ENCODE data around the gene CUX1. TPM values are rescaled to one million over a fixed set of nuclear protein-coding genes. Genes with fewer than 3 reads are reported as not detected.

CUX1 gene
- total RNA-seq, 1 donor from 2014 or later: 118 TPM

- Mint-ChIP-seq H3K36me3 (ENCODE audit: low read depth) (peaks cover 3% of the 10 kb centered on the region), H3K27ac (ENCODE audit: unreplicated experiment) (no peak overlapping the region), H3K4me1 (ENCODE audit: low read depth) (peaks cover 8% of the 10 kb centered on the region), H3K4me3 (ENCODE audit: unreplicated experiment) (no peak overlapping the region), H3K27me3 (ENCODE audit: low read depth) (no peaks in the 10 kb centered on the region), H3K9me3 (ENCODE audit: low read depth) (no peaks in the 10 kb centered on the region)
- TF ChIP-seq CTCF (IDR thresholded peaks at IDR 0.05): no peak
- DNase-seq (ENCODE audit: low spot score): no peak
Measured at GRCh38 chr7:101978683-101979082, 161.3 kb downstream of the CUX1 start.

DNA sequence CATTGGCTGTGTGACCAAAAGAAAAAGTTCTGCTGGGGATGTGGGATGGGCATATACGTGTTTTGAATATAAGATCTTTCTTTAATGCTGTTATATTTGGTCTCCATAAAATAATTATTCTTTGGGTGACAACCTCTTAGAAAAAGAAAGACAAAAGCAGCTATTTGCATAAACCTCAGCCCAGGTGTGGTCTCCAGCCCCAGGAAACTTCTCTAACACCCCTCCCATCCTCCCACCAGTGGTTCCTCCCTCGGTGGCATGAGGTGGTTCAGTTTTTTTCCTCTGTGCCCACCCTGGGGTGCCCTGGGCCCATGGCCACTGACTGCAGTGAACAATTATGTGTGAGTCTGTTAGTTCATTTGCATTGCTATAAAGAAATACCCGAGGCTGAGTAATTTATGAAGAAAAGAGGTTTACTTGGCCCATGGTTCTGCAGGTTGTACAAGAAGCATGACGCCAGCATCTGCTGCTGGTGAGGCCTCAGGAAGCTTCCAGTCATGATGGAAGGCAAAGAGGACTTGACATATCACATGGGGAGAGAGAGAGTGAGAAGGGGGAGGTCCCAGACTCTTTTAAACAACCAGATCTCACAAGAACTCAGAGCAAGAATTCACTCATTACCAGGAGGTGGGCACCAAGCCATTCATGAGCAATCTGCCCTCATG, 165.9 kb downstream of the CUX1 start:
- no peak overlapping the region for H3K27ac Mint-ChIP-seq (ENCODE audit: unreplicated experiment)
- DNase-seq (ENCODE audit: low spot score): no peak
- H3K27me3 Mint-ChIP-seq (ENCODE audit: low read depth): no peaks in the 10 kb centered on the region
- H3K4me1 Mint-ChIP-seq (ENCODE audit: low read depth): peaks cover 37% of the 10 kb centered on the region
- peaks cover 3% of the 10 kb centered on the region for H3K36me3 Mint-ChIP-seq (ENCODE audit: low read depth)
- H3K9me3 Mint-ChIP-seq (ENCODE audit: low read depth): no peaks in the 10 kb centered on the region
- H3K4me3 Mint-ChIP-seq (ENCODE audit: unreplicated experiment): no peak overlapping the region
- TF ChIP-seq CTCF (IDR thresholded peaks at IDR 0.05): no peak

DNA sequence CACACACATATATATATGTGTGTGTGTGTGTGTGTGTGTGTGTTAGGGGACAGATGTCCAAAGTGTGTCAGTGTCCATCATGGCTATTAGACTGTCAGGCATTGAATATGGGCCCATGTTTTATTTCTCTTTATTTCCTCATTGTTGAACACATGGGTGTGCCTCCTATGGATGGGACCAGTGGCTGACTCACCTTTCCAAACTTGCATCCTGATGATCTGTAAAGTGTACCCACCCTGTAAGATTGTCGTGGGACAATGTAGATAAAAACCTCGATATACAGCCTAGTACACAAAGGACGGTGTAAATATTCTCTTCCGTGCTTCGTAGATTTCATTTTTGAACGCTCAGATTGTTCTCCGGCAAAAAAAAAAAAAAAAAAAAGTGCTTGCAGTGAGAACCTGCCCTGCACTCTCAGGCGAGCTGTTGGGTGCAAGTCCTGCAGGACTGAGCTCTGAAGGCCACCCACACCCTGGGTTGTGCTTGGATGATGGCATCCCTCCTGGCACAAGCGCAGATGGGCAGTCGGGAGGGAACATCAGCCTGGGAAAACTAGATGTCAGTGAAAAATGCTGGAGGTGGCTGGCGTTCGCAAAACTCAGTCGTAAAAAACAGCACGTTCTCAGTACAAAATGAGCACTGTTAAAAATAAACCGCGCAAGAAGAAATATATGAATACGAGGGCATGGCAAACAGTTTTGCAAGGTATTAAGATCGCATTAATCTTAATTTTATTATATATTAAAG, 166.9 kb downstream of the CUX1 start:
- H3K36me3 Mint-ChIP-seq (ENCODE audit: low read depth): peaks cover 7% of the 10 kb centered on the region
- H3K4me1 Mint-ChIP-seq (ENCODE audit: low read depth): peaks cover 39% of the 10 kb centered on the region
- TF ChIP-seq CTCF (IDR thresholded peaks at IDR 0.05): no peak
- no peaks in the 10 kb centered on the region for H3K9me3 Mint-ChIP-seq (ENCODE audit: low read depth)
- DNase-seq (ENCODE audit: low spot score): no peak
- H3K27ac Mint-ChIP-seq (ENCODE audit: unreplicated experiment): no peak overlapping the region
- H3K4me3 Mint-ChIP-seq (ENCODE audit: unreplicated experiment): no peak overlapping the region
- H3K27me3 Mint-ChIP-seq (ENCODE audit: low read depth): no peaks in the 10 kb centered on the region

DNA sequence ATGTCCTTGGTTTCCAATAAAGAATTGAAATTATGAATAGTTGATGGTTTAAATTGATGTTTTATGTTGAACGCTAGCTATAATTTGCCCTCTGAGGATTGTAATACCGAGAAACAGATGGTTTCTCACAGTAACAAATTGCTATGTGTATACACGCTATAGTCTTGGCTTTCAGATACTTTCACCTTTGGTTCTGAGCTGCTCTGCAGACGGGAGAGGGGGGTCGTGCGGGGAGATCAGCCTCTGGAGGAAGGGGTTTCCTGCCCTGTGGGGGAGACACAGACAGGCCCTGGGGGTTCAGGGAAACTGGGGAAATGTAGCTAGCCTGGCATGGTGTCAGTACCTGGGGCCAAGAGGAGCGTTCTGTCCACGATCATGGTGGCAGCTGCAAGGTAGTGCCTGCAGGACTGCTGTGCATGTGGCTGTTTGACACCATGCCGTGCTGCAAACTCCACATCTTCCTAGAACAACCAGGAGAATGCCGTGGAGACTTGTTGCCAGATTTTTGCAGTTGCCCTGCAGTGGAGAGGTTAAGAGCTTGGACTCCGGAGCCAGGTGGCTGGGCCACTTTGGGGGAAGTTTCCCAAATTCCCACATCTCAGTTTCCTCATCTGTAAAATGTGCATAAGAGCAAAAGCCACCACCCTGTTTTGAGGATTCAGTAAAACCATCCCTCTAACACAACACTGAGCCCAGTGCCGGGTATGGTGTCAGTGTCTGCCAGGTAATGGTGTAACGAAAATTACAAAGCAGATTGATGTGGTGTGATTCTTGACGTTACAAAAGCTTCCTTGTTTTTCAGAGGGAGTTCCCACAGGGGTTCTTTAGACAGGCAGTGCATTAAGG, 167.9 kb downstream of the CUX1 start:
- Mint-ChIP-seq H3K27ac (ENCODE audit: unreplicated experiment) (peak overlapping the region; percentile 27), H3K27me3 (ENCODE audit: low read depth) (no peaks in the 10 kb centered on the region), H3K4me1 (ENCODE audit: low read depth) (peaks cover 39% of the 10 kb centered on the region), H3K9me3 (ENCODE audit: low read depth) (no peaks in the 10 kb centered on the region), H3K36me3 (ENCODE audit: low read depth) (peaks cover 7% of the 10 kb centered on the region), H3K4me3 (ENCODE audit: unreplicated experiment) (no peak overlapping the region)
- TF ChIP-seq CTCF (IDR thresholded peaks at IDR 0.05): no peak
- DNase-seq (ENCODE audit: low spot score): no peak
